Measurements from ENCODE around the gene TTLL9. TPM values are rescaled to one million over a fixed set of nuclear protein-coding genes. Genes with fewer than 3 reads are reported as not detected.
"Not testable (repeated sequence)": the region's sequence is repeated elsewhere in the genome, so short reads cannot be mapped to it uniquely, and the experiment has no call there.

TTLL9 gene
- total RNA-seq, 6 donors from 2014 or later = 0.31 to 20.7 (median 4.4) TPM

- WGBS, 2 donors = 47 to 55% methylated on average over 9 to 13 of the region's 13 CpGs
- H3K36me3 ChIP-seq = no peaks in the 10 kb centered on the region
- H3K4me3 ChIP-seq = no peak overlapping the region
- no peaks in the 10 kb centered on the region for H3K27me3 ChIP-seq
- no peak overlapping the region for H3K27ac ChIP-seq
- DNase-seq (no peak), ATAC-seq (ENCODE audit: low FRiP score in 2 of 2) (no peak)
- H3K4me1 ChIP-seq = no peaks in the 10 kb centered on the region
- no peaks in the 10 kb centered on the region for H3K9me3 ChIP-seq
- TF ChIP-seq, protein P1, sequence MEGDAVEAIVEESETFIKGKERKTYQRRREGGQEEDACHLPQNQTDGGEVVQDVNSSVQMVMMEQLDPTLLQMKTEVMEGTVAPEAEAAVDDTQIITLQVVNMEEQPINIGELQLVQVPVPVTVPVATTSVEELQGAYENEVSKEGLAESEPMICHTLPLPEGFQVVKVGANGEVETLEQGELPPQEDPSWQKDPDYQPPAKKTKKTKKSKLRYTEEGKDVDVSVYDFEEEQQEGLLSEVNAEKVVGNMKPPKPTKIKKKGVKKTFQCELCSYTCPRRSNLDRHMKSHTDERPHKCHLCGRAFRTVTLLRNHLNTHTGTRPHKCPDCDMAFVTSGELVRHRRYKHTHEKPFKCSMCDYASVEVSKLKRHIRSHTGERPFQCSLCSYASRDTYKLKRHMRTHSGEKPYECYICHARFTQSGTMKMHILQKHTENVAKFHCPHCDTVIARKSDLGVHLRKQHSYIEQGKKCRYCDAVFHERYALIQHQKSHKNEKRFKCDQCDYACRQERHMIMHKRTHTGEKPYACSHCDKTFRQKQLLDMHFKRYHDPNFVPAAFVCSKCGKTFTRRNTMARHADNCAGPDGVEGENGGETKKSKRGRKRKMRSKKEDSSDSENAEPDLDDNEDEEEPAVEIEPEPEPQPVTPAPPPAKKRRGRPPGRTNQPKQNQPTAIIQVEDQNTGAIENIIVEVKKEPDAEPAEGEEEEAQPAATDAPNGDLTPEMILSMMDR (IDR thresholded peaks at IDR 0.05) = no peak
- TF ChIP-seq POLR2A (IDR thresholded peaks at IDR 0.05) (no peak), POLR2AphosphoS5 (IDR thresholded peaks at IDR 0.05) (no peak), EP300 (IDR thresholded peaks at IDR 0.05) (no peak)
Observed at GRCh38 chr20:31923388-31924331, 53.2 kb downstream of the TTLL9 start.

GRCh38 chr20:31924561-31924960 lies 54.1 kb downstream of the TTLL9 start:
- ATAC-seq (ENCODE audit: low FRiP score in 2 of 2) (no peak), DNase-seq (no peak)
- Histone ChIP-seq H3K36me3 (no peaks in the 10 kb centered on the region), H3K4me1 (no peaks in the 10 kb centered on the region), H3K9me3 (no peaks in the 10 kb centered on the region), H3K27me3 (no peaks in the 10 kb centered on the region), H3K4me3 (no peak overlapping the region), H3K27ac (no peak overlapping the region)
- 90 to 91% methylated on average over 8 of the region's 8 CpGs for WGBS, 2 donors
- TF ChIP-seq EP300 (IDR thresholded peaks at IDR 0.05) = no peak
- no peak for TF ChIP-seq POLR2A (IDR thresholded peaks at IDR 0.05)
- no peak for TF ChIP-seq POLR2AphosphoS5 (IDR thresholded peaks at IDR 0.05)
- TF ChIP-seq, protein P1 (IDR thresholded peaks at IDR 0.05) = no peak

DNA sequence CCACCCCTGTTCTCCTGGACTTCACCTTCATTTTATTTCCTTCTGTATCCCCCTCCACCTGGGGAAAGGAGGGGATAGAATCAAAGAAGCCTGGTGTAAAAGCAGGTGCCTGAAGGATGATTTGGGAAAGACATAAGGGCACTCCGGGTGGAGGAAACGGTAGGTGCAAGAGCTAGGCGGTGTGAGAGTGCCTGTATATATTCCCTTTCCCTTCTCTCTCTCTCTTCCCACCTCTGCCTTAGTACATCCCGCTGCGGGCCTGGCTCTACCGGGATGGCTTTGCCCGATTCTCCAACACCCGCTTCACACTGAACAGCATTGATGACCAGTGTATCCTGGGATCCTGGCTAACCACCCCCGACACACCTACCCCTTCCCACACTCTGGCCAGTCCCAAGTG lies 55.2 kb downstream of the TTLL9 start:
- no peaks in the 10 kb centered on the region for H3K27me3 ChIP-seq
- WGBS, 2 donors = 67 to 72% methylated on average over 9 of the region's 9 CpGs
- no peaks in the 10 kb centered on the region for H3K36me3 ChIP-seq
- H3K4me3 ChIP-seq = no peak overlapping the region
- H3K27ac ChIP-seq = no peak overlapping the region
- DNase-seq (no peak), ATAC-seq (ENCODE audit: low FRiP score in 2 of 2) (no peak)
- TF ChIP-seq POLR2AphosphoS5 (IDR thresholded peaks at IDR 0.05) = no peak
- TF ChIP-seq EP300 (IDR thresholded peaks at IDR 0.05) = no peak
- H3K4me1 ChIP-seq = no peaks in the 10 kb centered on the region
- H3K9me3 ChIP-seq = no peaks in the 10 kb centered on the region

GRCh38 chr20:31926493-31926892 lies 56.1 kb downstream of the TTLL9 start:
- DNase-seq (no peak), ATAC-seq (ENCODE audit: low FRiP score in 2 of 2) (no peak)
- H3K9me3 ChIP-seq = no peaks in the 10 kb centered on the region
- H3K4me3 ChIP-seq = no peak overlapping the region
- no peak overlapping the region for H3K27ac ChIP-seq
- H3K36me3 ChIP-seq = no peaks in the 10 kb centered on the region
- no peaks in the 10 kb centered on the region for H3K4me1 ChIP-seq
- H3K27me3 ChIP-seq = no peaks in the 10 kb centered on the region
- no peak for TF ChIP-seq POLR2A (IDR thresholded peaks at IDR 0.05)
- WGBS, 2 donors = 88 to 93% methylated on average over 2 of the region's 2 CpGs

GRCh38 chr20:31927627-31928159 lies 57.3 kb downstream of the TTLL9 start:
- H3K4me1 ChIP-seq = no peaks in the 10 kb centered on the region
- H3K4me3 ChIP-seq = no peak overlapping the region
- no peaks in the 10 kb centered on the region for H3K9me3 ChIP-seq
- H3K36me3 ChIP-seq = no peaks in the 10 kb centered on the region
- DNase-seq (no peak), ATAC-seq (ENCODE audit: low FRiP score in 2 of 2) (no peak)
- H3K27ac ChIP-seq = no peak overlapping the region
- no peaks in the 10 kb centered on the region for H3K27me3 ChIP-seq
- 64% methylated on average over 8 of the region's 8 CpGs for WGBS, 2 donors
- no peak for TF ChIP-seq EP300 (IDR thresholded peaks at IDR 0.05)
- TF ChIP-seq, protein P1 (IDR thresholded peaks at IDR 0.05) = no peak
- TF ChIP-seq POLR2A (IDR thresholded peaks at IDR 0.05) = no peak
- TF ChIP-seq POLR2AphosphoS5 (IDR thresholded peaks at IDR 0.05) = no peak

DNA sequence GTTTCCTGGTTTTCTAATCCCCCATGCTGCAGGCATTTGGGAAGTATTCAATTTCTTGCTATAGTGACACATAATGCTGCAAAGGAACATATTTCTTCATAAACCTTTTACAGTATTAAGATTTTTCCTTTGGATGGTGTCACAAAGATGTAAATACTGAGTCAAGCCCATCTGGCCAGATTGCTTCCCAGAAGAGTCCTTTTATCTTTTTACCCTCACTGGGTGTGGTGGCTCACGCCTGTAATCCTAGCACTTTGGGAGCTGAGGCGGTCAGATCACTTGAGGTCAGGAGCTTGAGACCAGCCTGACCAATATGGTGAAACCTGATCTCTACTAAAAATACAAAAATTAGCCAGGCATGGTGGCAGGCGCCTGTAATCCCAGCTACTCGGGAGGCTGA lies 59.2 kb downstream of the TTLL9 start:
- H3K4me3 ChIP-seq; H3K9me3 ChIP-seq; H3K27ac ChIP-seq; H3K4me1 ChIP-seq; DNase-seq; ATAC-seq (ENCODE audit: low FRiP score in 2 of 2); H3K36me3 ChIP-seq; H3K27me3 ChIP-seq: not testable (repeated sequence)
- 81 to 87% methylated on average over 4 of the region's 4 CpGs for WGBS, 2 donors

Measured in upper lobe of left lung (tissue), 6 donors.